Esophagus muscularis mucosa (tissue), 3 donors: ENCODE results near the gene PKHD1.

Experiments used
- POLR2A ChIP-seq: fragments of 450-650 bp; IDR thresholded peaks from one replicate; pipeline ENCODE4 v1.6.1; 2017; ENCODE audit warnings: antibody characterized with exemption, moderate library complexity, mild to moderate bottlenecking, low read depth
- TF ChIP-seq, protein P1 (sequence below), 3 experiments: fragments of 200-600 bp in 2 of 3; fragments of 450-650 bp in 1 of 3; sonication (generic) in 2 of 3; IDR thresholded peaks; one replicate each; pipeline ENCODE4 v1.5.1; 2017 to 2019; ENCODE audit warnings: antibody characterized with exemption in 3 of 3, mild to moderate bottlenecking in 2 of 3, moderate library complexity in 1 of 3

DNA sequence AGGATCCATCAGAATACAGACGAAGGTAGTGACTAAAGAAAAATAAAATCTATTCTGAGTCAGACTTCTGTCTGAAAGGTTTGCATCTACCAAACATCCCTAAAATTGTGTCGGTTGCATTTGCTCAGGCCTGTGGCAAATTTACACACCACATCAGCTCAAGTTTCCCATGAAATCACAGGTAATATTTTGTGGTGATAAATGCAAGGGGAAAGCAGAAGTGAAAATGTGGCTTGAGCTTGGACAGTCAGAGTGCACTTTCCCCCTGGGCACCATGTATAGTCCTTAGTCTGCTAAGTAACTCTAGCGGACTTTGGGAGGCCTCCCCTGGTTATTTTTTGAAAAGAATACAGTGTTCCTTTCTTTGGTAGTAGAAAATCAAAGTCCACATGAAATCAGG lies 159.1 kb downstream of the PKHD1 start:
- TF ChIP-seq, protein P1, sequence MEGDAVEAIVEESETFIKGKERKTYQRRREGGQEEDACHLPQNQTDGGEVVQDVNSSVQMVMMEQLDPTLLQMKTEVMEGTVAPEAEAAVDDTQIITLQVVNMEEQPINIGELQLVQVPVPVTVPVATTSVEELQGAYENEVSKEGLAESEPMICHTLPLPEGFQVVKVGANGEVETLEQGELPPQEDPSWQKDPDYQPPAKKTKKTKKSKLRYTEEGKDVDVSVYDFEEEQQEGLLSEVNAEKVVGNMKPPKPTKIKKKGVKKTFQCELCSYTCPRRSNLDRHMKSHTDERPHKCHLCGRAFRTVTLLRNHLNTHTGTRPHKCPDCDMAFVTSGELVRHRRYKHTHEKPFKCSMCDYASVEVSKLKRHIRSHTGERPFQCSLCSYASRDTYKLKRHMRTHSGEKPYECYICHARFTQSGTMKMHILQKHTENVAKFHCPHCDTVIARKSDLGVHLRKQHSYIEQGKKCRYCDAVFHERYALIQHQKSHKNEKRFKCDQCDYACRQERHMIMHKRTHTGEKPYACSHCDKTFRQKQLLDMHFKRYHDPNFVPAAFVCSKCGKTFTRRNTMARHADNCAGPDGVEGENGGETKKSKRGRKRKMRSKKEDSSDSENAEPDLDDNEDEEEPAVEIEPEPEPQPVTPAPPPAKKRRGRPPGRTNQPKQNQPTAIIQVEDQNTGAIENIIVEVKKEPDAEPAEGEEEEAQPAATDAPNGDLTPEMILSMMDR (IDR thresholded peaks at IDR 0.05): no peak
- TF ChIP-seq POLR2A: no peak
